Measurements from ENCODE around the gene LRRC8C.

Gene LRRC8C

DNA sequence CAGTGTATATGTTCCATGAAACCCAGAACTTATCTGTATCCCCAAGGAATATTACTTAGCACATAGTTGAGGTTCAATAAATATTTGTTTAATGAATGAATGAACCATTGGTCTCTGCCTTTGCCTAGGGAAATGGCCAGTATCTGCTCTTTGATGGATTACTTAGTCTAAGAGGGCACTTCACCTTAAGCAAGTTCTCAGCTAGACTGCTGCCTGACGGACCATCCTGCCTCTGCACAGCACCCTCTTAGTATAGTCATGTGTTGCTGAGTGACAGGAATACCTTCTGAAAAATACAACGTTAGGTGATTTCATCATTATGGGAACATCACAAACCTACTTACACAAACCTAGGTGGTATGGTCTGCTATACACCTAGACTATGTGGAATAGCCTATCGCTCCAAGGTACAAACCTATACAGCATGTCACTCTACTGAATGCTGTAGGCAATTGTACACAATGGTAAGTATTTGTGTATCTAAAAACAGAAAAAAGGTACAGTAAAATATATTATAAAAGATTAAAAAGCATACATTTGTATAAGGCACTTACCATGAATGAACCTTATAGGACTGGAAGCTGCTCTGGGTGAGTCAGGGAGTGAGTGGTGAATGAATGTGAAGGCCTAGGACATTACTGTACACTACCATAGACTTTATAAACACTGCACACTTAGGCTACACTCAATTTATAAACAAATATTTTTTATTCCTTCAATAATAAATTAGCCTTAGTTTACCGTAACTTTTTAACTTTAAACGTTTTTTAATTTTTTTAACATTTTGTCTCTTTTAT lies 104.2 kb downstream of the LRRC8C start:
- no peak for TF ChIP-seq CTCF (IDR thresholded peaks at IDR 0.05; ENCODE audit: extremely low read depth, insufficient read depth, missing control alignments)
- DNase-seq (ENCODE audit: low spot score) = no peak
- in situ Hi-C loops (cut with MboI; ENCODE audit: low pct_unique_long_range_greater_than_20kb, low sequenced_read_pairs, unreplicated experiment) = no loop called here

GRCh38 chr1:89737985-89738510 lies 105.1 kb downstream of the LRRC8C start:
- in situ Hi-C loops (cut with MboI; ENCODE audit: low pct_unique_long_range_greater_than_20kb, low sequenced_read_pairs, unreplicated experiment) = no loop called here
- DNase-seq (ENCODE audit: low spot score) = no peak

GRCh38 chr1:89739013-89739843 lies 106.3 kb downstream of the LRRC8C start:
- DNase-seq (ENCODE audit: low spot score) = no peak
- in situ Hi-C loops (cut with MboI; ENCODE audit: low pct_unique_long_range_greater_than_20kb, low sequenced_read_pairs, unreplicated experiment) = no loop called here
- no peak for TF ChIP-seq CTCF (IDR thresholded peaks at IDR 0.05; ENCODE audit: extremely low read depth, insufficient read depth, missing control alignments)

More at GRCh38 chr1:89737985-89738510, 105.1 kb downstream of the LRRC8C start:
- TF ChIP-seq CTCF (IDR thresholded peaks at IDR 0.05; ENCODE audit: extremely low read depth, insufficient read depth, missing control alignments) = no peak

GRCh38 chr1:89739844-89740216 lies 106.9 kb downstream of the LRRC8C start:
- in situ Hi-C loops (cut with MboI; ENCODE audit: low pct_unique_long_range_greater_than_20kb, low sequenced_read_pairs, unreplicated experiment) = no loop called here
- no peak for TF ChIP-seq CTCF (IDR thresholded peaks at IDR 0.05; ENCODE audit: extremely low read depth, insufficient read depth, missing control alignments)
- DNase-seq (ENCODE audit: low spot score) = no peak

DNA sequence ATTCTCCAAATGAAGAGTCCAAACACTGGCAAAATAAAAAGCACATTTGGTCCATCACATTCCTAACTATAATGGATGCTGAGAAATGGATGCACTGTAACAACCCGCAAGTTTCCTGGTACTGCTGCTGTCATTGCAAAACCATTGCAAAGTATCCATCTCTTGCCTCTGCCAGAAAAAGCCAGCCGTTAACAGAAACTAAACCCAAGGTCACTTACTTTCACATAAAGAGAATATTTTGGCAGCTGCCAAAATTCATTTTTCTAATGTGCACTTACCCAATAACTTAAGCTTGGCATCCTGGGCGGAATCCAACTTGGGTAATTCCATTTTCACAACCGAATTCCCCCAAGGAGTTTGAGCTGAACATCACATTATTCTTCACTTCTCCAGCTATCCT lies 110.9 kb downstream of the LRRC8C start:
- in situ Hi-C loops (cut with MboI; ENCODE audit: low pct_unique_long_range_greater_than_20kb, low sequenced_read_pairs, unreplicated experiment) = no loop called here
- TF ChIP-seq CTCF (IDR thresholded peaks at IDR 0.05; ENCODE audit: extremely low read depth, insufficient read depth, missing control alignments) = no peak
- DNase-seq (ENCODE audit: low spot score) = no peak

DNA sequence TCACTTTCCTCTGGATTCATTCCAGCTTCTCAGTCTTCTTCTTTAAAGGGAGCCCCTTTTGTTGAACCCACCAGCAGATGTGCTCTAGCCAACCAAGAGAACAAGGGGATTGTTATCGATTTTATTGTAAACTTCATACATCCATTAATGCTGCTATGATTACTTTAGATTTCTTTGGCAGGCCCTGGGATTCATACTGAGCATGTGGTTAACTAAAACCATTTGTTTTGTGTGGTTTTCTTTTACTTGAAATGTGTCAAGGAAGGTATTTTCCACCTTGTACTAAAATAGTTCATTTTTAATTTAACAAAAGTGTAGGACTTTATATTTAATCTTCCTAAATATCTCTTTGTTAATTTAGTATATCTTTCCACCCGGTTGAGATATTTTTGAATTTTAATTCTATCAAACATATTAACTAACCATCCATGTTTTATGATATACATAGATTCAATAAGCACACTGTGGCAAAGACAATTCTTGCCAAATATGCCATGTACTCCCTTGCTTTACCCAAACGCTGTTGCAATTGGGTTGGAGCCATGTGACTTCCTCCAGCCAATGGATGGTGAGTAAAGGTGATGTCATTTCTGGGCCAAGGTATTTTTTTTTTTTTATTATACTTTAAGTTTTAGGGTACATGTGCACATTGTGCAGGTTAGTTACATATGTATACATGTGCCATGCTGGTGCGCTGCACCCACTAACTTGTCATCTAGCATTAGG lies 113.7 kb downstream of the LRRC8C start:
- no peak for DNase-seq (ENCODE audit: low spot score)
- in situ Hi-C loops (cut with MboI; ENCODE audit: low pct_unique_long_range_greater_than_20kb, low sequenced_read_pairs, unreplicated experiment) = no loop called here
- TF ChIP-seq CTCF (IDR thresholded peaks at IDR 0.05; ENCODE audit: extremely low read depth, insufficient read depth, missing control alignments) = no peak
